B cell (primary cell): ENCODE data around the gene DLG1. TPM values are rescaled to one million over a fixed set of nuclear protein-coding genes. Genes with fewer than 3 reads are reported as not detected.

Experiments used
- ATAC-seq: fragments of 200-7000 bp; cut with Tn5 transposase; one replicate; pipeline ENCODE4 v1.10.0; 2021; ENCODE audit warnings: low read depth, mild to moderate bottlenecking, moderate number of reproducible peaks, moderate library complexity
- CTCF ChIA-PET: fragments of 350-600 bp; sonication (Branson Sonifier 250); formaldehyde crosslinking; loops from one replicate; lab custom pipeline; 2021; ENCODE audit warnings: antibody characterized with exemption, inconsistent platforms; lab: Charles Lee
- POLR2A ChIA-PET: fragments of 350-600 bp; sonication (Branson Sonifier 250); formaldehyde crosslinking; loops from one replicate; lab custom pipeline; 2021; ENCODE audit warnings: antibody characterized with exemption; lab: Charles Lee
- DNase-seq: peaks from one replicate; pipeline ENCODE4 v3.0.0; 2013
- H2AFZ ChIP-seq: 2 replicates; pipeline ENCODE4 v1.6.1; 2012; ENCODE audit warnings: mild to moderate bottlenecking, low read depth, low read length; ENCODE audit not compliant: insufficient read depth, poor library complexity, severe bottlenecking
- H3K27ac ChIP-seq, 2 donors: 1 replicate in 1 of 2; 2 replicates in 1 of 2; pipeline ENCODE4 v1.5.1; 2012 to 2013; ENCODE audit warnings: low read length in 2 of 2, mild to moderate bottlenecking in 2 of 2, moderate library complexity in 1 of 2
- H3K27me3 ChIP-seq, 4 experiments: fragments of 200-600 bp in 1 of 4; sonication (generic) in 1 of 4; replicated peaks in 1 of 4; 1 replicate in 2 of 4; 2 replicates in 2 of 4; pipeline versions ENCODE4 v1.6.1 to v1.7.0; 2013 to 2016; ENCODE audit warnings: low read length in 3 of 4, mild to moderate bottlenecking in 2 of 4, mixed read lengths in 1 of 4, moderate library complexity in 1 of 4; ENCODE audit not compliant: insufficient read depth in 4 of 4, control insufficient read depth in 3 of 4; ENCODE audit errors: control extremely low read depth in 1 of 4
- H3K36me3 ChIP-seq, 2 experiments: replicated peaks in 1 of 2; 1 replicate in 1 of 2; 2 replicates in 1 of 2; pipeline versions ENCODE4 v1.6.1 to v1.7.1; 2013; ENCODE audit warnings: low read length in 1 of 2; ENCODE audit not compliant: insufficient read depth in 2 of 2, control insufficient read depth in 1 of 2; ENCODE audit errors: control extremely low read depth in 1 of 2, extremely low read depth in 1 of 2
- H3K4me1 ChIP-seq, 2 donors: fragments of 200-600 bp in 1 of 2; sonication (generic) in 1 of 2; 1 replicate in 1 of 2; 2 replicates in 1 of 2; pipeline versions ENCODE4 v1.5.1 to v1.6.1; 2013 to 2017; ENCODE audit warnings: low read length in 2 of 2; ENCODE audit not compliant: control insufficient read depth in 2 of 2, insufficient read depth in 2 of 2
- H3K4me2 ChIP-seq: replicated peaks from 2 replicates; pipeline ENCODE3; 2012; ENCODE audit warnings: mild to moderate bottlenecking, low read depth, low read length; ENCODE audit not compliant: poor library complexity, severe bottlenecking
- H3K4me3 ChIP-seq, 5 experiments: fragments of 200-600 bp in 1 of 5; sonication (generic) in 1 of 5; 1 replicate in 3 of 5; 2 replicates in 2 of 5; pipeline versions ENCODE4 v1.5.1 to v1.7.0; 2011 to 2016; ENCODE audit warnings: low read length in 4 of 5, mild to moderate bottlenecking in 4 of 5, low read depth in 2 of 5, control low read depth in 1 of 5, moderate library complexity in 1 of 5; ENCODE audit not compliant: insufficient read depth in 1 of 5; ENCODE audit errors: control extremely low read depth in 1 of 5, extremely low read depth in 1 of 5
- H3K79me2 ChIP-seq: fragments of 200-600 bp; sonication (generic); one replicate; pipeline ENCODE4 v1.6.0; 2016; ENCODE audit warnings: low read length; ENCODE audit not compliant: control insufficient read depth, insufficient read depth
- H3K9ac ChIP-seq: fragments of 200-600 bp; sonication (generic); 2 replicates; pipeline ENCODE4 v1.6.1; 2017; ENCODE audit warnings: mild to moderate bottlenecking, low read length, moderate library complexity
- H3K9me3 ChIP-seq, 3 donors: one replicate each; pipeline versions ENCODE4 v1.6.1 to v1.7.1; 2013; ENCODE audit warnings: low read length in 2 of 3; ENCODE audit not compliant: control insufficient read depth in 2 of 3, insufficient read depth in 1 of 3; ENCODE audit errors: control extremely low read depth in 1 of 3
- H4K20me1 ChIP-seq: 2 replicates; pipeline ENCODE4 v1.6.0; 2012; ENCODE audit warnings: mild to moderate bottlenecking, low read length; ENCODE audit not compliant: insufficient read depth, control insufficient read depth, poor library complexity, severe bottlenecking
- H3K27ac Mint-ChIP-seq: one replicate; pipeline ENCODE4 v1.8.0; 2021; ENCODE audit warnings: mixed read lengths
- H3K27me3 Mint-ChIP-seq: one replicate; pipeline ENCODE4 v1.8.0; 2021; ENCODE audit warnings: mixed read lengths
- H3K4me1 Mint-ChIP-seq: one replicate; pipeline ENCODE4 v1.8.0; 2021; ENCODE audit warnings: mixed read lengths
- H3K4me3 Mint-ChIP-seq: one replicate; pipeline ENCODE4 v1.8.0; 2021; ENCODE audit warnings: mixed read lengths
- H3K9me3 Mint-ChIP-seq: one replicate; pipeline ENCODE4 v1.8.0; 2022; ENCODE audit warnings: mixed read lengths; ENCODE audit not compliant: insufficient read depth
- EZH2 ChIP-seq: IDR thresholded peaks from 2 replicates; pipeline ENCODE4 v1.6.1; 2012; ENCODE audit warnings: borderline replicate concordance, low read depth, mild to moderate bottlenecking, moderate library complexity, low read length; ENCODE audit not compliant: insufficient read depth, poor library complexity, severe bottlenecking
- WGBS: methylation state at CpG from one replicate; pipeline ENCODE4 v1.1.5; 2013; ENCODE audit warnings: missing lambda C conversion rate; ENCODE audit not compliant: insufficient coverage; 5-methylcytosine and 5-hydroxymethylcytosine counted together
- intact Hi-C: fragments of 100-400 bp; cut with micrococcal nuclease; formaldehyde crosslinking; loops from one replicate; pipeline ENCODE4 v1.10.0; 2022
- polyA plus RNA-seq: library from polyadenylated mRNA; depleted of rRNA; stranded (reverse); fragments of >200 nt; gene quantifications from 2 replicates; pipeline ENCODE4 v1.2.3, GENCODE V29; 2012
- total RNA-seq, 2 donors: library from RNA; stranded (reverse); fragments of 120-200 nt in 1 of 2; gene quantifications; 1 replicate in 1 of 2; 2 replicates in 1 of 2; pipeline versions ENCODE4 v1.2.3 to v1.2.4, GENCODE V29; 2013 to 2022
- TF ChIP-seq, protein P1 (sequence below): fragments of 200-600 bp; IDR thresholded peaks from one replicate; pipeline ENCODE4 v1.8.0; 2022; ENCODE audit warnings: antibody characterized with exemption, mild to moderate bottlenecking

DLG1 gene
- total and polyA plus RNA-seq, 2 donors (not counting 1 experiment from before 2014, with no cell fraction given), result 23.4 to 114 TPM

DNA sequence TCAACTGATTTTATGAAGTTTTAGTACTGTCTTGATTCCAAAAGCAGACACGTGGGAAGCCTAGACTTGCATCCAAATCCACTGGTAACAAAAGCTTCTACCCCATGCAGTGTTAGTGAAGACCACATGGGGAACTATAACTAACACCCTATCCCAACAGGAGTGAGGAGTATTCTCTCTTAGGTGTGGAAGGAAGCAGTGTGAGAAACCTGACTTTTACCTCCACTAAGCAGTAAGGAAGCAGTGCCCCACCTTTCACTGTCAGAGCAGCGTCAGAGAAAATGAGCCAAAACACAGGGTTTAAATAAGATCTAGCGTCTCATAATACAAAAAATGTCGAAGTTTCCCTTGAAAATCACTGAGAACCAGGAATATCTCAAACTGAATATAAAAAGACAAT is 60.5 kb downstream of the DLG1 start:
- Histone ChIP-seq H3K79me2 (peaks cover 92% of the 10 kb centered on the region), H3K27me3 (no peaks in the 10 kb centered on the region), H3K4me1 (peaks cover 0 to 6% of the 10 kb centered on the region in 2 donors), H3K9me3 (peaks cover 8 to 24% (median 12%) of the 10 kb centered on the region in 3 donors), H3K27ac (no peak overlapping the region), H3K4me3 (no peak overlapping the region), H2AFZ (no peak overlapping the region), H3K36me3 (peaks cover 5% of the 10 kb centered on the region in 2 experiments), H3K4me2 (no peak overlapping the region), H4K20me1 (peaks cover 45% of the 10 kb centered on the region), H3K9ac (no peak overlapping the region)
- Mint-ChIP-seq H3K27ac (no peak overlapping the region), H3K4me1 (peaks cover 33% of the 10 kb centered on the region), H3K9me3 (peaks cover 12% of the 10 kb centered on the region), H3K4me3 (no peak overlapping the region), H3K27me3 (no peaks in the 10 kb centered on the region)
- intact Hi-C loops, result no loop called here
- no peak for DNase-seq
- no peak for ATAC-seq
- TF ChIP-seq EZH2, result no peak
- TF ChIP-seq, protein P1, sequence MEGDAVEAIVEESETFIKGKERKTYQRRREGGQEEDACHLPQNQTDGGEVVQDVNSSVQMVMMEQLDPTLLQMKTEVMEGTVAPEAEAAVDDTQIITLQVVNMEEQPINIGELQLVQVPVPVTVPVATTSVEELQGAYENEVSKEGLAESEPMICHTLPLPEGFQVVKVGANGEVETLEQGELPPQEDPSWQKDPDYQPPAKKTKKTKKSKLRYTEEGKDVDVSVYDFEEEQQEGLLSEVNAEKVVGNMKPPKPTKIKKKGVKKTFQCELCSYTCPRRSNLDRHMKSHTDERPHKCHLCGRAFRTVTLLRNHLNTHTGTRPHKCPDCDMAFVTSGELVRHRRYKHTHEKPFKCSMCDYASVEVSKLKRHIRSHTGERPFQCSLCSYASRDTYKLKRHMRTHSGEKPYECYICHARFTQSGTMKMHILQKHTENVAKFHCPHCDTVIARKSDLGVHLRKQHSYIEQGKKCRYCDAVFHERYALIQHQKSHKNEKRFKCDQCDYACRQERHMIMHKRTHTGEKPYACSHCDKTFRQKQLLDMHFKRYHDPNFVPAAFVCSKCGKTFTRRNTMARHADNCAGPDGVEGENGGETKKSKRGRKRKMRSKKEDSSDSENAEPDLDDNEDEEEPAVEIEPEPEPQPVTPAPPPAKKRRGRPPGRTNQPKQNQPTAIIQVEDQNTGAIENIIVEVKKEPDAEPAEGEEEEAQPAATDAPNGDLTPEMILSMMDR, result no peak
- WGBS, result 100% methylated on average over 1 of the region's 4 CpGs
- ChIA-PET CTCF (interaction anchor here (2.1 kb wide), 1 partner anchor 20 kb away, joined by 6 read pairs; no protein-coding TSS in a partner anchor), POLR2A (no interaction called here)

- H3K9me3 ChIP-seq, result peaks cover 4 to 9% (median 4%) of the 10 kb centered on the region in 3 donors
- ChIA-PET POLR2A (no interaction called here), CTCF (interaction anchor here (1.1 to 2.1 kb wide), 3 partner anchors 13 to 21 kb away, joined by 3 to 6 read pairs (median 3); no protein-coding TSS in a partner anchor)
- no peak overlapping the region for H3K4me3 ChIP-seq
- H3K79me2 ChIP-seq, result peaks cover 94% of the 10 kb centered on the region
- WGBS, result no CpG with 5 or more reads among the region's 4 CpGs
- H4K20me1 ChIP-seq, result peaks cover 48% of the 10 kb centered on the region
- no peak for ATAC-seq
- H3K27ac Mint-ChIP-seq, result no peak overlapping the region
- intact Hi-C loops, result no loop called here
- H2AFZ ChIP-seq, result no peak overlapping the region
- no peaks in the 10 kb centered on the region for H3K27me3 ChIP-seq
- no peak overlapping the region for H3K9ac ChIP-seq
- TF ChIP-seq, protein P1, result no peak
- TF ChIP-seq EZH2, result no peak
- no peak overlapping the region for H3K4me3 Mint-ChIP-seq
- no peak overlapping the region for H3K27ac ChIP-seq
- peaks cover 8% of the 10 kb centered on the region for H3K9me3 Mint-ChIP-seq
- H3K27me3 Mint-ChIP-seq, result no peaks in the 10 kb centered on the region
- H3K4me1 ChIP-seq, result peaks cover 0 to 6% of the 10 kb centered on the region in 2 donors
- DNase-seq, result no peak
- peaks cover 38% of the 10 kb centered on the region for H3K4me1 Mint-ChIP-seq
- peaks cover 4 to 5% of the 10 kb centered on the region in 2 experiments for H3K36me3 ChIP-seq
- H3K4me2 ChIP-seq, result no peak overlapping the region
Observed at GRCh38 chr3:197236362-197236761, 62.0 kb downstream of the DLG1 start.
